Stimulated activated CD8-positive, alpha-beta memory T cell treated with anti-CD3 and anti-CD28 coated beads, Interleukin-4, amount 100 ng/mL, for 1 hour (primary cell): ENCODE data around the gene RABL3.
"Not testable (repeated sequence)": the region's sequence is repeated elsewhere in the genome, so short reads cannot be mapped to it uniquely, and the experiment has no call there.

Experiments
- DNase-seq, 2 donors: peaks; one replicate each; pipeline ENCODE4 v3.0.0-alpha.2; 2020; ENCODE audit warnings: low read depth in 2 of 2, low spot score in 1 of 2

The RABL3 gene

DNA sequence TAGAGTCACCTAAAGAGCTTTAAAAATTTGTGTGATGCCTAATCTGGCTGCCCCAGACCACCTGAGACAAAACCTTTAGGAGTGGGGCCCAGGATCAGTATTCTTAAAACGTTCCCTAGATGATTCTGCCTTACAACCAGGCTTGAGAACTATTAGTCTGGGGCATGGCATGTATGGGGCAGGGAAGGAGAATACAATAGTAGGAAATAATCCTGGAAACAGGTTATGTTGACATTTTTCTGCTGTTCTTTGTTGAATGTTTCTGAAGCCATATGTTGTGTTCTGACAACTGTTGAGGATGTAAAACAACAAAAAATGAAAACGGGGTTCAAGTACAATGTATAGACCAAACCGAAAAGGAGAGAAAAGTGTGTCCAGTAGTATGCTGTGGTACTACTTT lies 3.1 kb upstream of the RABL3 start:
- no peak for DNase-seq

DNA sequence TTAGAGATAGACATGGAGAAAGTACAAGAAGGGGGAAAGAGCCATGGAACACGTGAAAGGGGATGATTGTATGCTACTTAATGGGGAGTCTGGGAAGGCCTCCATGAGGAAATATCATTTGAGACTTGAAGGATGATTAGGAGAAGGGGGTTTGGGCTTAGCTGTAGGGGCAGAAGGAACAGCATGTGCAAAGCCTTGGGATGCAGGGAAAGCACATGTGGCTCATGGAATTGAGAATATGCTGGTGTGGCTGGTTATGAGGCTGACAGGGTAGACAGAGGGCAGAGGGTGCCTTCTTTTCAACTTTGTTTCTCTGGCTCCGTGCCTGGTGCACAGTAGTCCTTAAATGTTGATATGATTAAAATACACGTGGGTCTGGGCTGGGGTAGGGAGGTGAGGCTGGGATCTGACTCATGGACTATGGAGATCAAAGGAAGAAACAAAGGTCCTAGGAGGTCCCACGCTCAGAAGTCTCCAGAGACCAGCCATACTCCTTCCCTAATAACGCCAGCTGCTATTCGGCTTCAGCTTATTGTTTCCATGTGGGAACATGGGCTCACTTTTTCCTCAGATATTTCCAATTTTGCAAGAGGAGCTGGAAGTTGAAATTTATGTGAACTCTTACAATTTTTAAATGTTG lies 1.4 kb upstream of the RABL3 start:
- DNase-seq, result no peak

DNA sequence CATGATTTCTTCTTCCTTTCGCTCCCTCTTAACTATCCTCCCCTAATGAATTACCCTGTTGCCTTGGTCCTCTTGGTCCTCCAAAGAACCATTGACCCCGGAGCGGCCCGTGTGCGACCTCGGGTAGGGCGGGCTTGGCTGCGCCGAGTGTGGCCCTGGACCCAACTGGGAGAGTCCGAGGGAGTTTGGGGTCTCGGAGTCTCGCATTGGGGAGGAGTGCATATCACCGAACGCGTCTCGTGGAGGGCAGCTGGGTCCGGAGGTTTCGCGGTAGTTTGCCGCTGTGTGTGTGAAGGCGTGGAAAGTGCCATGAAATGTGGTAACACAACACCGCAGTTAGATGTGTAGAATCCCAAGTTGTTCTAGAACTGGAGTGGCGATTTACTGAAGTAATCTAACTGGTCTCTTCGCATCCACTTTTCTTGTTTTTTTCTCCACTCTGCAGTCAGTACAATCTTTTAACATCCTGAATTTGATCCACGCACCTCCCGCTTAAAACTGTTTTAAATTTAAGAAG lies 591 bp upstream of the RABL3 start:
- DNase-seq, result peak in 1 of 2 donors; percentile 3

- DNase-seq, result no peak
These were observed 499 bp downstream of the RABL3 start for GRCh38 chr3:120741837-120742197.

DNA sequence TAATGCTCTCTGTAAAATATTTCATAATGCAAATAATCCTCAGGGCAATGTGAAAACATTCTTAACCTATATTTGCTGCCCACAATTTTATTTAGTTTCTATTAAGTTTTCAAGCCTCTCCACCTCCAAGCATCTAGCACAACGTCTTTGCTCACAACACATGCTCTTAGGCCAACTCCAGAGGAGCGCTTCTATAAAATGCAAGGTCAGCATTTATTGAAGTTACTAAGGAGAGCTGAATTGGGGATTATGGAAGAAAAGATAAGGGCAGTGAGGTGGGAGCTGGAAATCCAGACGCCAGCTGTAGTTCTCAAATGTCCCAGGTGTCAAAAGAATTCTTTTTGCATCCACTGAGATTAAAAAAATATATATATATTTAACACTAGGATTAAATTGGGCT lies 996 bp downstream of the RABL3 start:
- DNase-seq, result no peak

DNA sequence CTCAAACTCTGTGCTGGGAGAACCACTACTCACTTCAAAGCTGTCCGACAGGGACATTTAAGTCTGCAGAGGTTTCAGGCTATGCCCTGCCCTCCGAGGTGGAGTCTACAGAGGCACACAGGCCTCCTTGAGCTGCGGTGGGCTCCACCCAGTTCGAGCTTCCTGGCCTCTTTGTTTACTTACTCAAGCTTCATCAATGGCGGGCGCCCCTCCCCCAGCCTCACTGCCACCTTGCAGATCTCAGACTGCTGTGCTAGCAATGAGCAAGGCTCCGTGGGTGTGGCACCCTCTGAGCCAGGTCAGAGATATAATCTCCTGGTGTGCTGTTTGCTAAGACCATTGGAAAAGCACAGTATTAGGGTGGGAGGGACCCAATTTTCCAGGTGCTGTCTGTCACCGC lies 4.3 kb downstream of the RABL3 start:
- DNase-seq, result not testable (repeated sequence)

- DNase-seq, result no peak
These were observed 11.5 kb downstream of the RABL3 start for GRCh38 chr3:120730576-120731542.

DNA sequence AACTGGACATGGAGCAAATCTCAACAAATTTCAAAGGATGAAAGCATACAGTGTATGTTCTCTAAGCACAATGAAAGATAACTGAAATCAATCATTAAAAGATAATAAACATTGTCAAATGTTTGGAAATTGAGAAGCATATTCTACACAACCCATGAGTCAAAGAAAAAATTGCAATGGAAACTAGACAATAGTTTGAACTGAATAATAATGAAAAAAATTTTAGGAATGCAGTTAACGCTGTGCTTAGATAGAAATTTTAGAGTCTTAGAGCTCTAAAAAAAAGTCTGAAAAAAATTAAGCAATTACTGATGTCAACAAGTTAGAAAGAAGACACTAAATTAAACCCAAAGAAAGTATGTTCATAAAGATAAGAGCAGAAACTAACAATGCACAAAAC lies 15.5 kb downstream of the RABL3 start:
- DNase-seq, result no peak

- DNase-seq, result peak; percentile 22 to 62
These were observed 23.0 kb downstream of the RABL3 start for GRCh38 chr3:120719167-120719834.

DNA sequence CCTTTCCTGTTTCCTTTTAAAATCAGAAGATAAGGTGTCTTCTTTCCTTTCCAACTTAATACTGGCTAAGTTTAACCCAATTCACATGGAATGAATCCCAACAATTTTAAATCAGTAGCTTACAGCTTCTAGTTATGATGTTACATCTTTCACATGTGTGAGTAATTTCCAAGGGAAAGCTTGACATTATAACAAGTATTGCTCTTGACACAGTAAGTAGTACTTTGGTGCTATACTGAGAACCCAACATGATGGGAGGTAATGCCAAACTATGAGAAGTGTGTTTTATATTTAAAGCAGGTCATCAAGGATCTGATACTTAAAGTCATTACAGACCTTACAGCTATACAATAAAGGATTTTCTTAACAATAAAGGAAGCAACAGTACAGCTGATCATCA lies 29.1 kb downstream of the RABL3 start:
- DNase-seq, result no peak

DNA sequence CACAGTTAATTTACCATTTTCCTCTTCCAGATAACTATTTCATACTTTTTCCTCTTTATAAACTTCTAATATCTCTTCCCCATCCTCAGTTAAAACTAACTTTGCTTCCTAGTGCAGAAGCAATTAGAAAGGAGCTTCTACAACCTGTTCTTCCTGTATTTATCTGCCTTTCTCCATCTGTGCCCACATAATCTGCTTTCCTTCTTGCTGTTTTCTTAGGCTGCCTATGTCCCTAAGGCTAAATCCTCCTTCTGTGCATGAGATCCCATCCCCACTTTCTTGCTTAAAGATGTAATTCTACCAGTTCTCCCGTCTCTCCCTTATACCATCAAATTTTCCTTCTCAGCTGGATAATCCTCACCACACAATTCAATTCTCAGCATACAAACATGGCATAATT lies 31.9 kb downstream of the RABL3 start:
- no peak for DNase-seq

GRCh38 chr3:120708408-120708807 lies 33.9 kb downstream of the RABL3 start:
- no peak for DNase-seq

DNA sequence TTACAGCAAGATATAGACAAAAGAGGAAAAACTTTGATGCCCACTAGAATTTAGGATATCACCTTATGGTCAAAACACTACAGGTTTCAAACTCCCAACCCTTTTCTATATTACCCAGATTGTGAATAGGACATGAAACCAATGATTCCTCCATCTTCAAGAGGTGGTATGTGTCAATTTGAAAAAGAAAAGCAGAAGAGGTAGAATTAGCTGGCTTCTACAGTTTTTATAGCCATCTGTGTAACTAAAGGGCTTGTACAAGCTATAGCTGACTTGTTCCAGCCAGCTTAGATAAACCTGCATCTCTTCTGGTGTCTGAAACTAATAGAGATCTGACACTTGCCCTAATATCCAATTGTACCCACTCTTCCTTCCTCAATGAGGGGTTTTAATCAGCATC lies 35.4 kb downstream of the RABL3 start:
- DNase-seq, result no peak

GRCh38 chr3:120705884-120706582 lies 36.3 kb downstream of the RABL3 start:
- no peak for DNase-seq

DNA sequence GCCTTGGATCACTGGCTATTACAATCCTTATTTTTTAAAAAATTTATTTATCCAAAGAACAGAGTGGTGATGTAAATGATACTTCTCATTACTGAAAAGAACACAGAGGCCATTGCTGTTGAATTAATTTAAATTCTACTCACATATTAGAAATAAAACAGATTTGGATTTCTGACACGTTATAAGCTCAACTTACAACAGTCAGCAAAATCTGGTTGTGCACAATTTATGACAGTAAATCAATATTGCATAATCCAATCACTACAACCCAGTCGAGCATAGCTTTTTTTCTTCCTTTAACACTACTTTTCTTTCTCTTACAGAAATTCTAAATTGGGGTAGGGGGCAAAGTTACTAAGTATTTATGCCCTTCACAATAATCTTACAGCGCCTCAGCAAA lies 43.0 kb downstream of the RABL3 start:
- no peak for DNase-seq

DNA sequence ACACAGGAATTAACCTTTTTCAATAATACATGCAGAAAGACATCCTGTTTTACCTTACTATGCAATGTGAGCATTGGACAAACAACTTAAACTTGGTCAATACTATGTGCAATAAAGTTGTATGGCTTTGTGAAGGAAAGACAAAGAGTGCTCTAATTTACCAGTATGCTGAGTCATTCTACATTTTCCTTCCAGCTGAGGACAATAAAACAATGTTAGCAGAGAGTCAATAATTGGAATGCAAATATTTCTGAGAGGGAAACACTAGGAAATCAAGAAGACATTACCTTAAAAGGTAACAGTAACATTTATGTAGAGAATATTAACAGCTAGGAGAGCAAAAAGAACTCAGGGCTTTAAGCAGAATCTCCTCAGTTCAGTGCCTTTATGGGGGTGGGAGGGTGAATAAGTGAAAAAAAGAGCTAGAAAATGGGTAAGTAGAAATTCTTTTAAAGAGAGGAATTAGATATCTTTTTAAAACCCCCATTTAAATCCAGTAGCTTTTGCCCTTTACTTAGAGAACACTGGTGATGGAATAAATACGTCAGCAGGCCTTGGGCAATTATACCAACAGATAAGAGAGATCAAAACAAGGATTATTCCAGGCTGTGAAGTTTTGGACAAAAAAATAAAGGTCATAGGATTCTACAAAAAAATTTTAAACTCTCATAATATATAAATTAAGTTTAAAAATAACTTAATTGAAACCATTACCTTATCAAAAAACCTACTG lies 48.7 kb downstream of the RABL3 start:
- no peak for DNase-seq

GRCh38 chr3:120689395-120689794 lies 52.9 kb downstream of the RABL3 start:
- no peak for DNase-seq

DNA sequence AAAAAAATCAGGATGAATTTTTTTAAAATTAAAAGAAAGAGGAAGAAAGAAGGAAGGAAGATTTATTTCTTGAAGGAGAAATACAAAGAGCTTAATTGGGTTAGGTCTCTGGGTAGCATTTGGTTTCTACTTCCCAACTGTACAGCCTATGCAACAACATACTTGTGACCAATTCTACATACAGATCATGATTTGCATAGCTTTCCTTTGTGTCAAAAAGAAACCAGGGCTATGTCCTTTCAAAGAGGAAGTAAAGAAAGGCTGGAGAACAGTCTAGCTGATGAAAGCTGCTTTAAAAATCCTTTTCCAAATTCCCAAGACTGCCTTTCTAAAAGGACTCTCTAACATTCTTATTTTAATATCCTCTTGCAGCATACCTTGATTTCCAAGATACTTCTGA lies 54.2 kb downstream of the RABL3 start:
- no peak for DNase-seq

DNA sequence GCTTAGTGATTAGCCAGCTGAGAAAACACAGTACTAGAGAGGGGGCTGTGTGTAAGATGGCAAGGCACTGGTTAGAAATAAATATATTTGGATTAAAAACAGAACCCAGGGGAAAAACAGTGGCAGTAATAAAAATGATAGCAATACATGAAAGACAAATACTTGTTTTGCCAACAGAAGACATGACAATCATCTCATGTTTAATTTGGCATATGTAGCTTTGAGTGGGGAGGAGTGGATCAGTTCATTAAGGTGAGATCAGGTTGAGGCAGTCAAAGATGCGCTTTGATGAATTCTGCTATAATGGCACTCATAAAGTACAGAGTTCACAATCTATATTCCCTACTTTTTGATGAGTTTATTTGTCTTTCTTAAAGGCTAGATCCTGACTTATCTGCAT lies 56.9 kb downstream of the RABL3 start:
- DNase-seq, result no peak

DNA sequence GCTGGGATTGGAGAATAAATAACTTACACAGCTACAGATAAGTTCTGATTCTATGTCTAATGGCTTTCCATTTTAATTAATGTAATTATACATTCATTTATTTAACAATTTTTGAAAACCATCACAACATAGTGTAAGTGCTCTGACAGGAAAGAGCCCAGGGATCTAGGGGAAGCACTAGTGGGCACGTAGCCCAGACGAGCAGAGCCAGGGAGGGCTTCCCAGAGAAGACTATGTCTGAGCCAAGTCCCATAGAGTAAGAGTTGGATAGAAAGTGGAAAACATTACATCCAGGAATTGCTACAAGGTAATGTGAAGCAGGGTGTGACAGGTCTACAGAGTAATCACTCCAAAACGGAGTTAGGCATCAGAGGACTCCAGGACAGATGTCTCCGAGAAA lies 57.4 kb downstream of the RABL3 start:
- DNase-seq, result no peak
